ENCODE results near the gene ISM2.
A peak's percentile ranks its signal among the peaks of the same experiment; 100 is the strongest.
"Not testable (repeated sequence)": the region's sequence is repeated elsewhere in the genome, so short reads cannot be mapped to it uniquely, and the experiment has no call there.

The ISM2 gene

GRCh38 chr14:77498120-77498979, at the start of gene ISM2:
ISM2 (minus strand) TSS chr14:77498816; CDS start chr14:77498793, 23 bp downstream.
- DNase-seq (ENCODE audit: insufficient read length, low spot score) (peak; percentile 65), FAIRE-seq (no peak)

GRCh38 chr14:77547512-77548180, 49.0 kb upstream of the ISM2 start:
- FAIRE-seq: no peak
- DNase-seq (ENCODE audit: insufficient read length, low spot score): no peak

DNA sequence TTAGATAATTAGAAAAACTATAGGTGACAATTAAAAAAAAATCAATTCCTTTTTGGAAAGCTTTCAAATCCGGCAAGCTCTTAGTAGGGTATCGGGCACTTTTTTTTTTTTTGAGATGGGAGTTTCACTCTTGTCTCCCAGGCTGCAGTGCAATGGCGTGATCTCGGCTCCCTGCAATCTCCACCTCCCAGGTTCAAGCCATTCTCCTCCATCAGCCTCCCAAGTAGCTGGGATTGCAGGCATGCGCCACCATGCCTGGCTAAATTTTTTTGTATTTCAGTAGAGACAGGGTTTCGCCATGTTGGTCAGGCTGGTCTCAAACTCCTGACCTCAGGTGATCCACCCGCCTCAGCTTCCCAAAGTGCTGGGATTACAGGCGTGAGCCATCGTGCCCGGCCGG, 46.6 kb upstream of the ISM2 start:
- not testable (repeated sequence) for FAIRE-seq; DNase-seq (ENCODE audit: insufficient read length, low spot score)

- FAIRE-seq (no peak), DNase-seq (ENCODE audit: insufficient read length, low spot score) (no peak)
Measured at GRCh38 chr14:77544571-77544970, 46.0 kb upstream of the ISM2 start.

GRCh38 chr14:77543637-77544334, 45.2 kb upstream of the ISM2 start:
- DNase-seq (ENCODE audit: insufficient read length, low spot score): no peak
- FAIRE-seq: no peak

DNA sequence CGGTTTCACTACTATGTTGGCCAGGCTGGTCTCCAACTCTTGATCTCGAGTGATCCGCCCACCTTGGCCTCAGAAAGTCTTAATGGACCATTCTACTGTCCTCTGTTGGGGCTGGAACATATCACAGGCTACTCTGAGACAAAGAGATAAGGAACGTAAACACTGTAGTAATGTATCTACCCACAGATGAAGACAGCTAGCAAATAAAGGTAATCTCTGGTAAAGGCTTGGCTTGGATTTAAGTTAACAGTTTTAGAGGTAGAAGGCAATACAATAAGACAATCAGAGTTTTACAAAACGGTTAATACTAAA, 44.6 kb upstream of the ISM2 start:
- DNase-seq (ENCODE audit: insufficient read length, low spot score): no peak
- FAIRE-seq: no peak

GRCh38 chr14:77542421-77543239, 44.0 kb upstream of the ISM2 start:
- FAIRE-seq: peak; percentile 45
- DNase-seq (ENCODE audit: insufficient read length, low spot score): no peak

GRCh38 chr14:77541905-77542304, 43.3 kb upstream of the ISM2 start:
- FAIRE-seq (peak; percentile 40), DNase-seq (ENCODE audit: insufficient read length, low spot score) (no peak)

GRCh38 chr14:77536951-77537350, 38.3 kb upstream of the ISM2 start:
- FAIRE-seq: not testable (repeated sequence)

DNA sequence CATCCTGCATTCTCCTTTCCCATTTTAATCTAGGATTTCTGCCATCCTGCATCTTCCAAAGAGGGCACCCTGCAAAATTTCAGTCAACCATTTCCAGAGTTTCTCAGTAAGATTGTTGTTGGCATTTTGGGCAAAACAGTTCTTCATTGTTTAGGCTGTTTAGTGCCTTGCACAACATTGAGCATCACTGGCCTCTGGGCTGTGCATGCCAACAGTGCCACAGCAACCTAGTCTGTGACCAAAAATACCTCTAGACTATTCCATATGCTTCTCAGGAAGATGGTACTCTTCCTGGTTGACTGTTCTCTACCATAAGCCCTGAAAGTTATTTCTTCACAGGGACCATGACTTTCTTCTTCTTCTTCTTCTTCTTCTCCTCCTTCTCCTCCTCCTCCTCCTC, 32.5 kb upstream of the ISM2 start:
- no peak for DNase-seq (ENCODE audit: insufficient read length, low spot score)
- FAIRE-seq: peak; percentile 63

More at GRCh38 chr14:77536951-77537350, 38.3 kb upstream of the ISM2 start:
- DNase-seq (ENCODE audit: insufficient read length, low spot score): not testable (repeated sequence)

- no peak for FAIRE-seq
Measured at GRCh38 chr14:77529963-77530362, 31.3 kb upstream of the ISM2 start.

GRCh38 chr14:77529213-77529612, 30.6 kb upstream of the ISM2 start:
- FAIRE-seq (peak; percentile 40), DNase-seq (ENCODE audit: insufficient read length, low spot score) (no peak)

More at GRCh38 chr14:77529963-77530362, 31.3 kb upstream of the ISM2 start:
- DNase-seq (ENCODE audit: insufficient read length, low spot score): no peak

GRCh38 chr14:77528701-77529100, 30.1 kb upstream of the ISM2 start:
- FAIRE-seq: not testable (repeated sequence)

DNA sequence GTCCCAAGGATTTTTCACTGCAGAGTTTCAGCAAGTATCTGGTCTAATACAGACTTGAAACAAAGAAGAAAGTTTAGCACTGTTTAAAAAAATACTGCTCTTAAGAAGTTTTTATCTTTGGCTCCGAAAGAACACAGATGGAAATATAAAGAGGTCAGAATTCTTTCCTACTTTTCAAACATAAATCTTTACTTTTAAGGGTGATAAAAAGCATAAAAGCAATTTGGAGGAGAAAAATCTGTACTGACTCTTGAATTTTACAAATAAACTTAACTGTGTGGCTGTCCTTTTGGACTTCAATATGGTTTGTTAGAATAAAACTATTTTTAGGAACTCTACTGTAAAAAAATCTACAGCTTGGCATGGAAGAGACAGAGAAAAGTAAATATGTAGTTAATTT, 27.6 kb upstream of the ISM2 start:
- FAIRE-seq: no peak
- DNase-seq (ENCODE audit: insufficient read length, low spot score): no peak

More at GRCh38 chr14:77528701-77529100, 30.1 kb upstream of the ISM2 start:
- not testable (repeated sequence) for DNase-seq (ENCODE audit: insufficient read length, low spot score)

DNA sequence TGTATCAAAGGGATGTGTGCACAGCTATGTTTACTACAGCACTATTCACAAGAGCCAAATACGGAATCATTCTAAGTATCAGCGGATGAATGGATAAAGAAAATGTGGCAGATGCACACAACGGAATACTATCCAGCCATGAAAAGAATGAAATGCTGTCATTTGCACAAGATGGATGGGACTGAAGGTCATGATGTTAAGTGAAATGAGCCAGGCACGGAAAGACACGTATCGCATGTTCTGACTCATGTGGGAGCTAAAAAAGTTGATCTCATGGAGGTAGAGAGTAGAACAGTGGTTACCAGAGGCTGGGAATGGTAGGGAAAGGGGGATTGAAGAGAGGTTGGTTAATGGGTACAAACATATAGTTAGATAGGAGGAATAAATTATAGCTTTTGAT, 25.9 kb upstream of the ISM2 start:
- DNase-seq (ENCODE audit: insufficient read length, low spot score): no peak
- no peak for FAIRE-seq

DNA sequence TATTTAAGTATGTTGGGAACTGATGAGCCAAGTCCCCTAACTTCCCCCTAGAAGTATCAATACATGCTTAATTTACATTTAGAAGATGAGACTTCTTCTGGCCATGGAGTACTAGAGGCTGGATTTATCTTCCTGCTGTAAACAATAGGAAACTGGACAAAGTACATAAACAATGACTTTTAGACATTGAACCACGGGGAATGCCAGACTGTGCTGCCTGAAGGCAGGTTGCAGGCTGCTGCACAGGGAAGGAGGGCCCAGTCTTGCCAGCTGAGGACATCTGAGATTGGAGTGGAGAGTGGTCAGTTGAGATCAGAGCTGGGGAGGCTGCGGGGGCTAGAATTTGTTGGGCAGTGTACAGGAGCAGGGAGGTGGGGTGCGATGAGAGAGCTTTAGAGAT, 24.5 kb upstream of the ISM2 start:
- no peak for DNase-seq (ENCODE audit: insufficient read length, low spot score)
- no peak for FAIRE-seq

DNA sequence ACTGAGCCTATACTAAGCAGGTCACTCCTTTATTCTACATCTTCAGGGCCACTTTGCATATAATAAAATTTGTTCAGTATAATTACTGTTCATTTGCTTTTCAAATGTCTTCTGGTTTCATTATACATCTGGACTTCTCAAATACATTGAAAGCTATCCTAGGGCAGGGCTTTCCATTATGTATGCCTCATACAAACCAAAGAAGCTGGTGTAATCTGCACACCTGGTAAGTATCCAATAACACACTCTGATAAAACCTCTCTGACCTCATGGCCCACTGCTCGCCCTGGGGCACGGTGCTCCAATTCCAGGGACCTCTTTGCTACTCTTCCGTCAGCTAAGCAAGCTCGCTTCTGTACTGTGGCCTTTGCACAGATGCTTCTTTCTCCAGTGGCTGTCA, 21.9 kb upstream of the ISM2 start:
- DNase-seq (ENCODE audit: insufficient read length, low spot score) (no peak), FAIRE-seq (no peak)

GRCh38 chr14:77516126-77516525, 17.5 kb upstream of the ISM2 start:
- FAIRE-seq: peak; percentile 58

DNA sequence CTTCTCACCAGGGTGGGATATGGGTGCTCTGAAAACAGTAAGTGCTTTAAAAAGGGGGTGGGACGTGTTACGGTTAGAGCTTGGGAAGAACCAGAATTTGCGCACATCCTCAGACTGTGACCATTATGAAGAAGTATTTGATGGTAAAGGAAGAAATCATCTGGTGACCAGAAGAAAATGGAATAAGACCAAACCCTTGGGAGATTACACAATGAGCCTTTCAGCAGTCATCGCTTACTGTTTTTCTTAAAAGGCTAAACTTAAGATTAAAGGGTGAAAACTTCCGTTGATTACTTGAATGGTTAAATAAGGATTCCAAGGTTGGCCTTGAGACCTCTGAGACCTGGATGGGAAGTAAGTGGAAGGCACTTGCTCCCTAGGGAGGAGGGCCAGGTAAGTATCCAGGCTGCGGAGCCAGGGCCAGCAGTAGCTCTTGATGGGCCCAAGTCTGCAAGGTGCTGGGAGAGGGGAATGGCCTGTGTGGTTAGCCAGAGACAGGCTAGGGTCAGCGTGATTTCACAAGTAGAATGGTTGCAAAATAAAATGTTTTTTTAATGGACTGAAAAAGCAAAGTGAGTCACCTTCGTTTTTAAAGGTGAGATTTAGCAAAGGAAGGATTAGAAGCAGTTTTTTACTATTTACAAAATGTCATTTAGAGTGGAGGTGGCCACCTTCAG, 13.0 kb upstream of the ISM2 start:
- DNase-seq (ENCODE audit: insufficient read length, low spot score): no peak
- no peak for FAIRE-seq

More at GRCh38 chr14:77516126-77516525, 17.5 kb upstream of the ISM2 start:
- no peak for DNase-seq (ENCODE audit: insufficient read length, low spot score)

DNA sequence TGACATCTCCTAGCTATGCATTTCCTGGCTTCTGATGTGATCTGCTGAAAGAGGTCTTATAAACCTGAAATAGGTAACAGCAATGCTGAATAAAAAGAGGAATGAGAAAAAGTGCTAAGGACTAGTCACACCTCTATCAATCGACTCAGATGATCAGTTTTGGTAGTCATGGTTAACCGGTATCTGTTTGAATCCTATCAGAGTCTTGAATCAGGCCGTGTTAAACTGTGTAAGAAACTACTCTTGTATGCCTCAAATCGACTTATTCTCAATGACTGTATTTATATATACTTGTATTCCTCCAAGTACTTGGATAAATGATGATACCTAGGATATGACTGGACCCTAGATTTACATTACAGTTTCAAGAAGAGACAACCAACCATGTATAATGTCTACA, 10.8 kb upstream of the ISM2 start:
- FAIRE-seq (no peak), DNase-seq (ENCODE audit: insufficient read length, low spot score) (no peak)
